SK-N-SH (cell line): ENCODE data around the gene SLC16A12. TPM values are rescaled to one million over a fixed set of nuclear protein-coding genes. Genes with fewer than 3 reads are reported as not detected.
"Not testable (repeated sequence)": the region's sequence is repeated elsewhere in the genome, so short reads cannot be mapped to it uniquely, and the experiment has no call there.

ENCODE experiments used
- CTCF ChIA-PET: fragments of 300-600, 350-600 bp; formaldehyde crosslinking; extraction: SDS; loops from one replicate; lab custom pipeline; 2021; lab: Yijun Ruan, JAX
- POLR2A ChIA-PET: fragments of 350-600 bp; sonication (Branson Sonifier 250); formaldehyde crosslinking; extraction: SDS; loops from one replicate; lab custom pipeline; 2020; ENCODE audit warnings: antibody characterized with exemption, inconsistent platforms; lab: Yijun Ruan, JAX
- DNase-seq: peaks from one replicate; pipeline ENCODE4 v3.0.0; 2012
- H2AFZ ChIP-seq: fragments of 200-600 bp; sonication (generic); 2 replicates; pipeline ENCODE4 v1.8.1; 2016; ENCODE audit warnings: antibody characterized with exemption, mild to moderate bottlenecking, low read depth
- H3F3A ChIP-seq: fragments of 200-600 bp; sonication (generic); replicated peaks from 2 replicates; pipeline ENCODE3; 2016; ENCODE audit warnings: antibody characterized with exemption, mild to moderate bottlenecking; ENCODE audit not compliant: insufficient read depth
- H3K27ac ChIP-seq, 2 experiments: fragments of 200-500 bp in 1 of 2; fragments of 200-600 bp in 1 of 2; sonication (Bioruptor generic) in 1 of 2; sonication (generic), shearing (Covaris generic) in 1 of 2; 2 replicates each; pipeline versions ENCODE4 v1.5.1 to v1.6.1; 2014 to 2016; ENCODE audit warnings: low read depth in 2 of 2, inconsistent platforms in 1 of 2, low read length in 1 of 2, mild to moderate bottlenecking in 1 of 2, mixed read lengths in 1 of 2
- H3K27me3 ChIP-seq: fragments of 200-600 bp; sonication (generic), shearing (Covaris generic); 2 replicates; pipeline ENCODE4 v1.6.1; 2016; ENCODE audit warnings: mixed run types; ENCODE audit not compliant: insufficient read depth
- H3K36me3 ChIP-seq, 2 experiments: fragments of 200-500 bp in 1 of 2; fragments of 200-600 bp in 1 of 2; sonication (Bioruptor generic) in 1 of 2; sonication (generic) in 1 of 2; replicated peaks in 1 of 2; 2 replicates each; pipeline versions ENCODE3 to v1.5.1; 2014 to 2016; ENCODE audit warnings: low read length in 1 of 2, mild to moderate bottlenecking in 1 of 2; ENCODE audit not compliant: insufficient read depth in 2 of 2, control insufficient read depth in 1 of 2
- H3K4me1 ChIP-seq, 2 experiments: fragments of 200-500 bp in 1 of 2; fragments of 200-600 bp in 1 of 2; sonication (Bioruptor generic) in 1 of 2; sonication (generic), shearing (Covaris generic) in 1 of 2; 2 replicates each; pipeline versions ENCODE4 v1.5.1 to v1.6.1; 2014 to 2016; ENCODE audit warnings: low read depth in 1 of 2, low read length in 1 of 2, mixed run types in 1 of 2; ENCODE audit not compliant: insufficient read depth in 2 of 2, control insufficient read depth in 1 of 2
- H3K4me2 ChIP-seq: fragments of 200-600 bp; sonication (generic), shearing (Covaris generic); 2 replicates; pipeline ENCODE4 v1.6.1; 2017; ENCODE audit warnings: mixed run types
- H3K4me3 ChIP-seq, 2 experiments: fragments of 200-500 bp in 1 of 2; fragments of 200-600 bp in 1 of 2; sonication (Bioruptor generic) in 1 of 2; sonication (generic), shearing (Covaris generic) in 1 of 2; 2 replicates each; pipeline versions ENCODE4 v1.5.1 to v1.8.1; 2014 to 2016; ENCODE audit warnings: low read depth in 2 of 2, inconsistent platforms in 1 of 2, low read length in 1 of 2, mild to moderate bottlenecking in 1 of 2, mixed read lengths in 1 of 2, moderate library complexity in 1 of 2
- H3K79me2 ChIP-seq: fragments of 200-600 bp; sonication (generic); 2 replicates; pipeline ENCODE4 v1.8.1; 2017; ENCODE audit warnings: mild to moderate bottlenecking; ENCODE audit not compliant: insufficient read depth
- H3K9ac ChIP-seq: fragments of 200-600 bp; sonication (generic); 2 replicates; pipeline ENCODE4 v1.6.1; 2017; ENCODE audit warnings: mixed run types
- H3K9me2 ChIP-seq: fragments of 200-600 bp; sonication (generic); 2 replicates; pipeline ENCODE4 v1.6.1; 2017; ENCODE audit warnings: mixed run types
- H3K9me3 ChIP-seq: fragments of 200-600 bp; sonication (generic); 2 replicates; pipeline ENCODE4 v1.6.1; 2017; ENCODE audit warnings: mixed run types, mild to moderate bottlenecking, moderate library complexity
- H4K20me1 ChIP-seq: fragments of 200-600 bp; sonication (generic); 2 replicates; pipeline ENCODE4 v1.6.1; 2017; ENCODE audit warnings: mild to moderate bottlenecking, mixed run types; ENCODE audit not compliant: insufficient read depth
- MEF2A ChIP-seq: IDR thresholded peaks from 2 replicates; pipeline ENCODE4 v1.4.0; 2012; ENCODE audit warnings: low read depth, borderline replicate concordance
- NFIC ChIP-seq: IDR thresholded peaks from 2 replicates; pipeline ENCODE4 v1.4.0; 2012; ENCODE audit warnings: borderline replicate concordance
- RCOR1 ChIP-seq: fragments of 150-350 bp; IDR thresholded peaks from 2 replicates; pipeline ENCODE4 v1.6.1; 2017; ENCODE audit warnings: antibody characterized with exemption, low read length
- REST ChIP-seq: IDR thresholded peaks from 2 replicates; pipeline ENCODE4 v1.6.1; 2012; ENCODE audit warnings: mild to moderate bottlenecking, low read depth, low read length, moderate library complexity
- RFX5 ChIP-seq: IDR thresholded peaks from 2 replicates; pipeline ENCODE4 v1.6.1; 2012; ENCODE audit warnings: mild to moderate bottlenecking, improper control_type of control experiment, low read length
- SIN3A ChIP-seq: IDR thresholded peaks from 2 replicates; pipeline ENCODE4 v1.6.1; 2012; ENCODE audit warnings: low read depth, mild to moderate bottlenecking, low read length, moderate library complexity, borderline replicate concordance
- TAF1 ChIP-seq: IDR thresholded peaks from 2 replicates; pipeline ENCODE4 v1.6.1; 2012; ENCODE audit warnings: low read depth, mild to moderate bottlenecking, low read length, moderate library complexity, borderline replicate concordance
- ZBTB33 ChIP-seq: IDR thresholded peaks from 2 replicates; pipeline ENCODE4 v1.4.0; 2012; ENCODE audit warnings: low read depth, borderline replicate concordance
- WGBS: methylation state at CpG from one replicate; pipeline ENCODE4 v1.1.6; 2017; ENCODE audit warnings: low lambda C conversion rate; 5-methylcytosine and 5-hydroxymethylcytosine counted together
- polyA plus RNA-seq, 3 experiments: library from polyadenylated mRNA; depleted of rRNA; stranded (reverse); fragments of >200 nt; gene quantifications; 2 replicates each; pipeline ENCODE4 v1.2.3, GENCODE V29; 2012

SLC16A12 gene
- polyA plus RNA-seq, 1 of the 3 experiments (the other 2 are of a cell fraction) = 0.13 TPM

GRCh38 chr10:89548673-89549072 is 13.3 kb upstream of the SLC16A12 start (continued):
- TF ChIP-seq REST = no peak
- TF ChIP-seq TAF1 = no peak
- TF ChIP-seq RCOR1 = no peak
- no peak for TF ChIP-seq SIN3A
- TF ChIP-seq RFX5 = no peak

DNA sequence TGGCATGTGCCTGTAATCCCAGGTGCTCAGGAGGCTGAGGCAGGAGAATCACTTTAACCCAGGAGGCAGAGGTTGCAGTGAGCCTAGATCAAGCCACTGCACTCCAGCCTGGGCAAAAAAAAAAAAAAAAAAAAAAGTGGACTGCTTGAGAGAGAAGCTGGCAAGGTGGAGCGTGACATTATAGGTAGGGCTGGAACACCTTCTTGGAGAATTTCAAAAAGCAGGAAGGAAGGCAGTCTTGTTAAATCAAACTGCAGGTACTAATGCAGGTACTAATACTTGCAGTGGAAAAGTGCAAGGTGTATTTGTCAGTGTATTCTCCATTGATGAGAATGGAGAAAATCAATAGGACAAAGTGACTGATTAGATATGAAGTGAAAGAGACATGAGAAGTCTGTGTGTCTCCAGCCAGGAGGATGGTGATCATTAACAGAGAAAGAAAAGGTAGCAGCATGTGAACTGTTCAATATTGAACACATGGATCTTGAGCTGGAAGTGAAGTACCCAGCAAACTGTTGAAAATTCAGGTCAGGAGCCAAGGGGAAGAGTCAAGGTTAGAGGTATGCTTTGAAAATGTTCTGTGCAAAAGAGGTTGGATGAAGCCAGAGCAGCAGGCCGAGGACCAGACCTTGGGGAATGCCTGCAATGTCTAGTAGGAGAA is 12.6 kb upstream of the SLC16A12 start:
- Histone ChIP-seq H3F3A (peaks cover 6% of the 10 kb centered on the region), H4K20me1 (no peaks in the 10 kb centered on the region), H2AFZ (no peak overlapping the region), H3K27ac (no peak overlapping the region), H3K79me2 (no peaks in the 10 kb centered on the region), H3K4me3 (no peak overlapping the region), H3K9me2 (no peaks in the 10 kb centered on the region; the same call in 1 of the 2 replicates), H3K9me3 (no peaks in the 10 kb centered on the region), H3K4me2 (no peak overlapping the region), H3K4me1 (peaks cover 0 to 7% of the 10 kb centered on the region in 2 experiments; a peak in 1 of 4 replicates), H3K9ac (no peak overlapping the region), H3K36me3 (no peaks in the 10 kb centered on the region), H3K27me3 (no peaks in the 10 kb centered on the region)
- POLR2A ChIA-PET = no interaction called here
- DNase-seq = no peak
- CTCF ChIA-PET = no interaction called here
- WGBS = 75% methylated on average over 2 of the region's 2 CpGs
- no peak for TF ChIP-seq MEF2A
- TF ChIP-seq ZBTB33 = no peak
- no peak for TF ChIP-seq NFIC

DNA sequence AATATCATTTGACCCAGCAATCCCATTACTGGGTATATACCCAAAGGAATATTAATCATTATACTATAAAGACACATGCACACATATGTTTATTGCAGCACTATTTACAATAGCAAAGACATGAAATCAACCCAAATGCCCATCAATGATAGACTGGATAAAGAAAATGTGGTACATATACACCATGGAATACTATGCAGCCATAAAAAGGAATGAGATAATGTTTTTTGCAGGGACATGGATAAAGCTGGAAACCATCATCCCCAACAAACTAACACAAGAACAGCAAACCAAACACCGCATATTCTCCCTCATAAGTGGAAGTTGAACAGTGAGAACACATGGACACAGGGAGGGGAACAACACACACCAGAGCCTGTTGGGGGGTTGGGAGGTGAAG is 11.3 kb upstream of the SLC16A12 start:
- CTCF ChIA-PET, H3K27me3 ChIP-seq, H3K9me2 ChIP-seq, H3K79me2 ChIP-seq, H3K9ac ChIP-seq, H3K4me2 ChIP-seq, H3K27ac ChIP-seq, H3K4me3 ChIP-seq, DNase-seq, H4K20me1 ChIP-seq, H3F3A ChIP-seq, POLR2A ChIA-PET, H2AFZ ChIP-seq, H3K9me3 ChIP-seq, H3K36me3 ChIP-seq, H3K4me1 ChIP-seq: not testable (repeated sequence)
- WGBS = 100% methylated on average over 1 of the region's 1 CpG
